Gastrocnemius medialis (tissue), 4 donors: ENCODE results near the gene ZNF480. TPM values are rescaled to one million over a fixed set of nuclear protein-coding genes. Genes with fewer than 3 reads are reported as not detected.
"Not testable (repeated sequence)": the region's sequence is repeated elsewhere in the genome, so short reads cannot be mapped to it uniquely, and the experiment has no call there.

Experiments
- ATAC-seq, 2 donors: fragments of 150-250 bp; one replicate each; pipeline ENCODE4 v1.9.1; 2016
- DNase-seq, 2 donors: peaks; one replicate each; pipeline ENCODE4 v3.0.0-alpha.2; 2019
- H3K27ac ChIP-seq, 4 donors: fragments of 200-600 bp; sonication (generic); 1 replicate in 1 of 4; 2 replicates in 3 of 4; pipeline ENCODE4 v1.5.1; 2016 to 2018; ENCODE audit warnings: mild to moderate bottlenecking in 2 of 4, moderate library complexity in 1 of 4
- H3K27me3 ChIP-seq, 3 donors: fragments of 200-600 bp; sonication (generic) in 2 of 3; 1 replicate in 1 of 3; 2 replicates in 2 of 3; pipeline versions ENCODE4 v1.5.1 to v1.6.0; 2016 to 2019; ENCODE audit warnings: mild to moderate bottlenecking in 1 of 3, moderate library complexity in 1 of 3
- H3K36me3 ChIP-seq, 2 donors: fragments of 200-600 bp; sonication (generic) in 1 of 2; one replicate each; pipeline ENCODE4 v1.5.1; 2017 to 2018
- H3K4me1 ChIP-seq, 2 donors: fragments of 200-600 bp; sonication (generic) in 1 of 2; one replicate each; pipeline ENCODE4 v1.5.1; 2016 to 2017; ENCODE audit warnings: mild to moderate bottlenecking in 2 of 2
- H3K4me3 ChIP-seq, 4 donors: fragments of 200-600 bp; sonication (generic) in 3 of 4; 1 replicate in 1 of 4; 2 replicates in 3 of 4; pipeline ENCODE4 v1.5.1; 2016 to 2019; ENCODE audit warnings: mild to moderate bottlenecking in 2 of 4
- H3K9me3 ChIP-seq, 3 donors: fragments of 200-600 bp; sonication (generic) in 2 of 3; 1 replicate in 1 of 3; 2 replicates in 2 of 3; pipeline ENCODE4 v1.5.1; 2016 to 2019
- POLR2A ChIP-seq, 2 donors: fragments of 450-650 bp; IDR thresholded peaks; one replicate each; pipeline ENCODE4 v1.6.1; 2017; ENCODE audit warnings: antibody characterized with exemption in 2 of 2, mild to moderate bottlenecking in 2 of 2, moderate library complexity in 2 of 2
- in situ Hi-C, 4 donors: fragments of 200-750 bp; cut with MboI; loops; one replicate each; pipeline versions ENCODE4 v1.15.0 to v1.8.0; 2017; ENCODE audit warnings: low sequenced_read_pairs in 4 of 4
- intact Hi-C: fragments of 100-400 bp; cut with DNase I; formaldehyde crosslinking; loops from one replicate; pipeline ENCODE4 v1.15.1; 2023; ENCODE audit warnings: low total_unique reads
- total RNA-seq, 4 donors: library from RNA; depleted of rRNA; stranded (reverse); fragments of >200 nt; gene quantifications; one replicate each; pipeline versions ENCODE4 v1.1.0 to v1.2.3, GENCODE V29; 2016
- TF ChIP-seq, protein P1 (sequence below), 5 experiments: fragments of 450-650 bp in 3 of 5; fragments of 200-600 bp in 2 of 5; sonication (generic) in 2 of 5; IDR thresholded peaks in 4 of 5; conservative IDR thresholded peaks in 1 of 5; 1 replicate in 4 of 5; 2 replicates in 1 of 5; pipeline ENCODE4 v1.5.1; 2016 to 2019; ENCODE audit warnings: antibody characterized with exemption in 5 of 5, mild to moderate bottlenecking in 3 of 5, moderate library complexity in 3 of 5

The ZNF480 gene
- total RNA-seq, 4 donors from 2014 or later, result 3.8 to 7.4 (median 6.0) TPM

DNA sequence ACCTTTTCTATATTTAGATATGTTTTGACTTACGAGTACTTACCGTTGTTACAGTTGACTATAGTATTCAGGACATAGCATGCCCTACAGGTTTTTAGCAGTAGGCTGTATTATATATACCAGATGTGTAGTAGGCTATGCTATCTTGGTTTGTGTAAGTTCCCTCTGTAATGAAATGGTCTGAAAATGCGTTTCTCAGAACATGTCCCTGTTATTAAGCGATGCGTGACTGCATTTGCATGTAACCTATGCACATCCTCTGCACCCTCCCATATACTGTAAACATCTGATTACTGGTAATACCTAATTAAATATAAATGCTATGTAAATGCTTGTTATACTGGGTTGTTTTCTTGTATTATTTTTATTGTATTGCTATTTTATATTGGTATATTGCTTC is 21.0 kb upstream of the ZNF480 start:
- Histone ChIP-seq H3K4me3 (no peak overlapping the region), H3K4me1 (peaks cover 2 to 6% of the 10 kb centered on the region in 2 donors), H3K27ac (no peak overlapping the region), H3K9me3 (no peaks in the 10 kb centered on the region), H3K27me3 (no peaks in the 10 kb centered on the region), H3K36me3 (no peaks in the 10 kb centered on the region)
- ATAC-seq (no peak), DNase-seq (no peak)
- in situ Hi-C loops, result no loop called here
- intact Hi-C loops, result no loop called here
- TF ChIP-seq POLR2A (IDR thresholded peaks at IDR 0.05), result no peak
- TF ChIP-seq, protein P1, sequence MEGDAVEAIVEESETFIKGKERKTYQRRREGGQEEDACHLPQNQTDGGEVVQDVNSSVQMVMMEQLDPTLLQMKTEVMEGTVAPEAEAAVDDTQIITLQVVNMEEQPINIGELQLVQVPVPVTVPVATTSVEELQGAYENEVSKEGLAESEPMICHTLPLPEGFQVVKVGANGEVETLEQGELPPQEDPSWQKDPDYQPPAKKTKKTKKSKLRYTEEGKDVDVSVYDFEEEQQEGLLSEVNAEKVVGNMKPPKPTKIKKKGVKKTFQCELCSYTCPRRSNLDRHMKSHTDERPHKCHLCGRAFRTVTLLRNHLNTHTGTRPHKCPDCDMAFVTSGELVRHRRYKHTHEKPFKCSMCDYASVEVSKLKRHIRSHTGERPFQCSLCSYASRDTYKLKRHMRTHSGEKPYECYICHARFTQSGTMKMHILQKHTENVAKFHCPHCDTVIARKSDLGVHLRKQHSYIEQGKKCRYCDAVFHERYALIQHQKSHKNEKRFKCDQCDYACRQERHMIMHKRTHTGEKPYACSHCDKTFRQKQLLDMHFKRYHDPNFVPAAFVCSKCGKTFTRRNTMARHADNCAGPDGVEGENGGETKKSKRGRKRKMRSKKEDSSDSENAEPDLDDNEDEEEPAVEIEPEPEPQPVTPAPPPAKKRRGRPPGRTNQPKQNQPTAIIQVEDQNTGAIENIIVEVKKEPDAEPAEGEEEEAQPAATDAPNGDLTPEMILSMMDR (IDR thresholded peaks at IDR 0.05 in 4 of 5, conservative IDR thresholded peaks at IDR 0.05 in 1 of 5), result no peak

DNA sequence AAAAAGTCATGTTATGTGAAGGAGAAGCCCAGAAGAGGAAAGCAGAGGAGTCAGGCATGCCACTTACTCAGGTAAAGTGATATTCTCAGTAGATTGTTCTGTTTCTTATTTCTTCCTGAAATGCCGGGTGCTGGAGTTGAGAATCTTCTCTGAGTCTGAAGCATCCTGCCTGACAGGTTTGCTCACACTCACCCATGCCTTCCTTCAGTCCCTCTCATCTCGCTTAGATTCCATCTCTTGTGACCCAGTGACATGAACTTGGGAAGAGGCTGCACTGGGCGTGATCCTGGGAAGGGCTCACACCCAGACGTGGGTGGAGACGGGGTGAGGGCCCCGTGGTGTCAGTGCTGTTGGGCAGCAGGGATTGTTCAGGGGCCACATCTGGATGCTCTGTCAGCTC is 19.5 kb upstream of the ZNF480 start:
- no peak for DNase-seq
- ATAC-seq, result no peak
- TF ChIP-seq, protein P1 (IDR thresholded peaks at IDR 0.05 in 4 of 5, conservative IDR thresholded peaks at IDR 0.05 in 1 of 5), result no peak
- no peak for TF ChIP-seq POLR2A (IDR thresholded peaks at IDR 0.05)
- Histone ChIP-seq H3K27me3 (no peaks in the 10 kb centered on the region), H3K4me1 (no peaks in the 10 kb centered on the region), H3K4me3 (no peak overlapping the region), H3K36me3 (no peaks in the 10 kb centered on the region), H3K9me3 (no peaks in the 10 kb centered on the region), H3K27ac (no peak overlapping the region)
- in situ Hi-C loops, result no loop called here
- intact Hi-C loops, result no loop called here

DNA sequence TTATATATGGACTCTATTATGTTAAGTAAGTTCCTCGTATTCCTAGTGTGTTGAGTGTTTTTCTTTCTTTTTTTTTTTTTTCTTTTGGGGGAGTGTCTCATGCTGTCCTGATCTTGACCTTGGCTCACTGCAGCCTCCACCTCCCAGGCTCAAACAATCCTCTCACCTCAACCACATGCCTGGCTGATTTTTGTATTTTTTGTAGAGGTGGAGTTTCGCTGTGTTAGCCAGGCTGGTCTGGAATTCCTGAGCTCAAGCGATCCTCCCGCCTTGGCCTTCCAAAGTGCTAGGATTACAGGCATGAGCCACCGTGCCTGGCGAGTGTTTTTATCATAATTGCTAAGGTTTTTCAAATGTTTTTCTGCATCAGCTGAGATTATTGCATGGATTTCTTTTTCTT is 10.7 kb upstream of the ZNF480 start:
- in situ Hi-C loops (no loop called here), intact Hi-C loops (no loop called here)
- DNase-seq (no peak), ATAC-seq (no peak)
- Histone ChIP-seq H3K27ac (no peak overlapping the region), H3K4me3 (no peak overlapping the region), H3K36me3 (peaks cover 6 to 77% of the 10 kb centered on the region in 2 donors), H3K9me3 (no peaks in the 10 kb centered on the region), H3K4me1 (no peaks in the 10 kb centered on the region), H3K27me3 (no peaks in the 10 kb centered on the region)
- TF ChIP-seq, protein P1 (IDR thresholded peaks at IDR 0.05 in 4 of 5, conservative IDR thresholded peaks at IDR 0.05 in 1 of 5), result no peak
- no peak for TF ChIP-seq POLR2A (IDR thresholded peaks at IDR 0.05)

DNA sequence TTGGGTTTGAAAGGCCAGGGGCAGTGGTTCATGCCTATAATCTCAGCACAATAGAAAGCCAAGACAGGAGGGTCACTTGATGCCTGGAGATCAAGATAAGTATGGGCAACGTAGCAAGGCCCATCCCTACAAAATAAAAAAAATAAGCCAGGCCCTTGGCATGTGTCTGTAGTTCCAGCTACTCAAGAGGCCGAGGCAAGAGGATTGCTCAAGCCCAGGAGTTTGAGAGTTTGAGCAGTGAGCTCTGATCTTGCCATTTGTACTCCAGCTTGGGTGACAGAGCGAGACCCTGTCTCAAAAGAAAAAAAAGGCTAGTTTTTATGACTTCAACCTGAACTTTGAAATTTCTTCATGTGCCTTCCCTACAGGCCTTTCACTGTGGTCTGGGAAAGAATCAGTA is 5.2 kb upstream of the ZNF480 start:
- Histone ChIP-seq H3K4me1 (peaks cover 5 to 7% of the 10 kb centered on the region in 2 donors), H3K27me3 (no peaks in the 10 kb centered on the region), H3K9me3 (no peaks in the 10 kb centered on the region), H3K4me3 (no peak overlapping the region), H3K27ac (no peak overlapping the region), H3K36me3 (peaks cover 3 to 51% of the 10 kb centered on the region in 2 donors)
- TF ChIP-seq, protein P1 (IDR thresholded peaks at IDR 0.05 in 4 of 5, conservative IDR thresholded peaks at IDR 0.05 in 1 of 5), result no peak
- intact Hi-C loops, result no loop called here
- in situ Hi-C loops, result no loop called here
- no peak for DNase-seq
- no peak for ATAC-seq

DNA sequence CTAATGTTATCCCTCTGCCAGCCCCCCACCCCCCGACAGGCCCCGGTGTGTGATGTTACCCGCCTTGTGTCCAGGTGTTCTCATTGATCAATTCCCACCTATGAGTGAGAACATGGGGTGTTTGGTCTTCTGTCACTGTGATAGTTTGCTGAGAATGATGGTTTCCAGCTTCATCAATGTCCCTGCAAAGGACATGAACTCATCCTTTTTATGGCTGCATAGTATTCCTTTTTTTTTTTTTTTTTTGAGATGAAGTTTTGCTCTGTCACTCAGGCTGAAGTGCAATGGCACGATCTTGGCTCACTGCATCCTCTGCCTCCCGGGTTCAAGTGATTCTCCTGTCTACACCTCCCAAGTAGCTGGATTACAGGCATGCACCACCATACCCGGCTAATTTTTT is 4.0 kb upstream of the ZNF480 start:
- DNase-seq, H3K4me1 ChIP-seq, intact Hi-C loops, H3K27me3 ChIP-seq, in situ Hi-C loops, H3K27ac ChIP-seq, ATAC-seq, H3K9me3 ChIP-seq, H3K4me3 ChIP-seq: not testable (repeated sequence)
- H3K36me3 ChIP-seq, result peaks cover 3 to 42% of the 10 kb centered on the region in 2 donors
